Measurements from ENCODE around the gene GALNTL6. TPM values are rescaled to one million over a fixed set of nuclear protein-coding genes. Genes with fewer than 3 reads are reported as not detected.

The GALNTL6 gene
- total RNA-seq, 1 donor from 2014 or later = 0.13 TPM

- Histone ChIP-seq H3K27me3 (ENCODE audit: control insufficient read depth, insufficient read depth, low read length) (no peaks in the 10 kb centered on the region), H3K4me3 (ENCODE audit: low read depth, low read length) (no peak overlapping the region), H3K36me3 (ENCODE audit: control insufficient read depth, insufficient read depth, low read length) (no peaks in the 10 kb centered on the region)
- no peak for TF ChIP-seq CTCF (IDR thresholded peaks at IDR 0.05; ENCODE audit: insufficient read depth, low read length, poor library complexity, severe bottlenecking)
- no peak for DNase-seq (ENCODE audit: low read depth)
These were observed 1114.1 kb downstream of the GALNTL6 start for GRCh38 chr4:172927096-172927814.

GRCh38 chr4:172928347-172928746 lies 1115.1 kb downstream of the GALNTL6 start:
- H3K27me3 ChIP-seq (ENCODE audit: control insufficient read depth, insufficient read depth, low read length) = no peaks in the 10 kb centered on the region
- no peak for TF ChIP-seq CTCF (IDR thresholded peaks at IDR 0.05; ENCODE audit: insufficient read depth, low read length, poor library complexity, severe bottlenecking)

GRCh38 chr4:172938072-172938829 lies 1125.0 kb downstream of the GALNTL6 start:
- Histone ChIP-seq H3K4me3 (ENCODE audit: low read depth, low read length) (no peak overlapping the region), H3K36me3 (ENCODE audit: control insufficient read depth, insufficient read depth, low read length) (no peaks in the 10 kb centered on the region), H3K27me3 (ENCODE audit: control insufficient read depth, insufficient read depth, low read length) (no peaks in the 10 kb centered on the region)
- DNase-seq (ENCODE audit: low read depth) = no peak
- no peak for TF ChIP-seq CTCF (IDR thresholded peaks at IDR 0.05; ENCODE audit: insufficient read depth, low read length, poor library complexity, severe bottlenecking)

More at GRCh38 chr4:172928347-172928746, 1115.1 kb downstream of the GALNTL6 start:
- Histone ChIP-seq H3K36me3 (ENCODE audit: control insufficient read depth, insufficient read depth, low read length) (no peaks in the 10 kb centered on the region), H3K4me3 (ENCODE audit: low read depth, low read length) (no peak overlapping the region)
- DNase-seq (ENCODE audit: low read depth) = no peak

- no peaks in the 10 kb centered on the region for H3K36me3 ChIP-seq (ENCODE audit: control insufficient read depth, insufficient read depth, low read length)
- no peak for TF ChIP-seq CTCF (IDR thresholded peaks at IDR 0.05; ENCODE audit: insufficient read depth, low read length, poor library complexity, severe bottlenecking)
- no peak for DNase-seq (ENCODE audit: low read depth)
- H3K4me3 ChIP-seq (ENCODE audit: low read depth, low read length) = no peak overlapping the region
- H3K27me3 ChIP-seq (ENCODE audit: control insufficient read depth, insufficient read depth, low read length) = no peaks in the 10 kb centered on the region
These were observed 1125.7 kb downstream of the GALNTL6 start for GRCh38 chr4:172938870-172939269.

GRCh38 chr4:172942840-172943239 lies 1129.6 kb downstream of the GALNTL6 start:
- TF ChIP-seq CTCF (IDR thresholded peaks at IDR 0.05; ENCODE audit: insufficient read depth, low read length, poor library complexity, severe bottlenecking) = no peak
- DNase-seq (ENCODE audit: low read depth) = no peak
- Histone ChIP-seq H3K4me3 (ENCODE audit: low read depth, low read length) (no peak overlapping the region), H3K36me3 (ENCODE audit: control insufficient read depth, insufficient read depth, low read length) (no peaks in the 10 kb centered on the region), H3K27me3 (ENCODE audit: control insufficient read depth, insufficient read depth, low read length) (no peaks in the 10 kb centered on the region)

All from kidney epithelial cell (primary cell).